ENCODE data around the gene MRPL12.

MRPL12 gene

DNA sequence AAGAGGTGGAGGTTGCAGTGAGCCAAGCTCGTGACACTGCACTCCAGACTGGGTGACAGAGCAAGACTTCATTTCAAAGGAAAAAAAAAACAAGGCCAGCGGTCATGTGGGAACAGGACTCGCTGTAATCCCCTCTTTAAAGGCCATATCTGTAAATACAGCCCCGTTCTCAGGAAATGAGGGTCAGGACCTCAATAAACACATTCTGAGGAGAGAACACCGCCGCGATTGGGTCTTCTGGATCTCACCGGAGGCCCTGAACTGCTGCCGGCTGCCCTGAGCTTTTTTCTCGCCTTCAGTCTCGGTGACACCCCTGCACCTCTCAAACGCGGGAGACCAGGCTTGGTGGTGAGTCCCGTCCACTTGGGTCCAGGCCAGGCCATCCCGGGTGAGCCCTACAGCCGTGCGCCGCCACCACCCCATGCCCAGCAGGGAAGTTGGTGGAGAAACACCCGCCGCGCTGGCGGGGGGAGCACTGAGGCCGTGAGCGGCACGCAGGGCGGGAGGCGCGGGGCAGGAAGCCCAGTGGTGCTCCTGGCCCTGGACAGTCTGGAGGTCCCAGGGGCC, 37.3 kb downstream of the MRPL12 start:
- DNase-seq (ENCODE audit: low read depth): no peak

GRCh38 chr17:81741049-81741593, 38.0 kb downstream of the MRPL12 start:
- no peak for DNase-seq (ENCODE audit: low read depth)

DNA sequence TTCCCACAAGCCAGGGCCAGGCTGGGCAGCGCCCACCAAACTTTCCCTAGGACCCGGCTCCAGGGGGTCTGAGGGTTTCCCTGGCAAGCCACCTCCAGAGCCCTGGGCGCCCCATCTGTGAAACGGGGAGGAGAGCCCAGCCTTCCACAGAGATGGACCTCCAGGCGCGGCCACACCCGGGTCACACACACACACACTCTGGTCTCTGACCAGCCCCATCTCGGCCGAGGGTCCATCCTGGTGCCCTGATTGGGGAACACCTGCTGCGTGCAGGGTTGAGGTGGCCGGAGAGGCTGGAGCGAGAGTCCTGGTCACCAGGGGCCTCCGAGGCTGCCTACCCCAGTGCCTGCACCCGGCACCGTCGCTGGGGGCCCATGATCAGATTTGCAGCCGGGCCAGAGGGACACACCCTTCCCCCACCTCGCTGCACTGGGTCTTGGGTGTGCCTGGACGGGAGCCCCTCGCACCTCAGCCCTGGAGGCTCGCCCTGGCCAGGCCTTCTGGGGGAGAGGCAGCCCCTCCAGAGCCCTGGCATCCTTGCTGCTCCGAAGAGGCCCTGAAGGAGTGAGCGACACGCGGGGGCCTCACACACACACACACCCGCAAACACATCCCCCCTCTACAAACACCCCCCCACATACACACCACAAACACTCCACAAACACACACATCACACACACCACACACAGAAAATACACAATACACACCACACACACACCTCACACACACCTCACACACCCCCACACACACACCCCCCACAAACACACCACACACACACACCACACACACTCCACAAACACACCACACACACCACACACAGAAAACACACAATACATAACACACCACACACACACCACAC, 38.7 kb downstream of the MRPL12 start:
- DNase-seq (ENCODE audit: low read depth): no peak
